Astrocyte of the hippocampus (primary cell): ENCODE measurements around the gene ATOH8.
A peak's percentile ranks its signal among the peaks of the same experiment; 100 is the strongest.

Experiments
- DNase-seq: peaks from one replicate; pipeline ENCODE4 v3.0.0; 2011; ENCODE audit warnings: low read depth, low spot score

The ATOH8 gene

GRCh38 chr2:85754313-85755095, 713 bp downstream of the ATOH8 start:
- peak; percentile 79 for DNase-seq

- no peak for DNase-seq
These were observed 1.6 kb downstream of the ATOH8 start for GRCh38 chr2:85755122-85756027.

- no peak for DNase-seq
These were observed 2.4 kb downstream of the ATOH8 start for GRCh38 chr2:85756195-85756594.

GRCh38 chr2:85756822-85757435, 3.1 kb downstream of the ATOH8 start:
- no peak for DNase-seq

- no peak for DNase-seq
These were observed 4.1 kb downstream of the ATOH8 start for GRCh38 chr2:85757860-85758259.

- DNase-seq = no peak
These were observed 4.8 kb downstream of the ATOH8 start for GRCh38 chr2:85758361-85759256.

- DNase-seq = no peak
These were observed 5.4 kb downstream of the ATOH8 start for GRCh38 chr2:85759257-85759613.

- DNase-seq = no peak
These were observed 6.6 kb downstream of the ATOH8 start for GRCh38 chr2:85760371-85760770.

- DNase-seq = no peak
These were observed 7.1 kb downstream of the ATOH8 start for GRCh38 chr2:85760872-85761271.

- no peak for DNase-seq
These were observed 7.7 kb downstream of the ATOH8 start for GRCh38 chr2:85761512-85761944.

- no peak for DNase-seq
These were observed 8.2 kb downstream of the ATOH8 start for GRCh38 chr2:85761946-85762345.

GRCh38 chr2:85763132-85763531, 9.3 kb downstream of the ATOH8 start:
- no peak for DNase-seq

GRCh38 chr2:85763831-85764230, 10.0 kb downstream of the ATOH8 start:
- no peak for DNase-seq

- peak; percentile 90 for DNase-seq
These were observed 11.4 kb downstream of the ATOH8 start for GRCh38 chr2:85765081-85765731.

- no peak for DNase-seq
These were observed 12.4 kb downstream of the ATOH8 start for GRCh38 chr2:85766229-85766628.

GRCh38 chr2:85767803-85768665, 14.2 kb downstream of the ATOH8 start:
- DNase-seq = no peak

GRCh38 chr2:85768713-85769112, 14.9 kb downstream of the ATOH8 start:
- DNase-seq = peak; percentile 63

GRCh38 chr2:85769236-85769982, 15.6 kb downstream of the ATOH8 start:
- no peak for DNase-seq

- no peak for DNase-seq
These were observed 16.2 kb downstream of the ATOH8 start for GRCh38 chr2:85769983-85770362.
